Fibroblast of skin of left quadriceps (primary cell): ENCODE data around the gene PER3.

ENCODE experiments used
- DNase-seq, 2 experiments: peaks; one replicate each; pipeline ENCODE4 v3.0.0-alpha.2; 2013; ENCODE audit warnings: low read depth in 2 of 2

The PER3 gene

DNA sequence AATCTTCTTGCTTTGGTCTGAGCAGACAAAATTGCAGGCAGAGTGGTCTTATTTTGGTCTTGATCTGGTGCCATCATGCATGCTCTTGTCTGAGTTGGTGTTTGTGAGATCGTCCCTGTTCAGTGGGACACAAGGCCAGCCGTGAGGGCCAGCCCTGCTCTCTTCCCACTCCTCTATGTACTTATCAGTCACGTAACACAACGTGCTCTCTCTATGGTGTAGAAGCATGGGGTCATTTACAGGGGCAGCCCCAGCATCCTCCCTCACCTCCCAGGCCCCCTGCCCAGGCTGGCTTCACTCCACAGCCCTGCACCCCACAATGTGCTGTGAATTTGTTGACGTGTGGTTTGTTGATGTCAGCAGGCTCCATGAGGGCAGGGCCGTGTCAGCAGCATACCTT, 87.0 kb downstream of the PER3 start:
- no peak for DNase-seq

DNA sequence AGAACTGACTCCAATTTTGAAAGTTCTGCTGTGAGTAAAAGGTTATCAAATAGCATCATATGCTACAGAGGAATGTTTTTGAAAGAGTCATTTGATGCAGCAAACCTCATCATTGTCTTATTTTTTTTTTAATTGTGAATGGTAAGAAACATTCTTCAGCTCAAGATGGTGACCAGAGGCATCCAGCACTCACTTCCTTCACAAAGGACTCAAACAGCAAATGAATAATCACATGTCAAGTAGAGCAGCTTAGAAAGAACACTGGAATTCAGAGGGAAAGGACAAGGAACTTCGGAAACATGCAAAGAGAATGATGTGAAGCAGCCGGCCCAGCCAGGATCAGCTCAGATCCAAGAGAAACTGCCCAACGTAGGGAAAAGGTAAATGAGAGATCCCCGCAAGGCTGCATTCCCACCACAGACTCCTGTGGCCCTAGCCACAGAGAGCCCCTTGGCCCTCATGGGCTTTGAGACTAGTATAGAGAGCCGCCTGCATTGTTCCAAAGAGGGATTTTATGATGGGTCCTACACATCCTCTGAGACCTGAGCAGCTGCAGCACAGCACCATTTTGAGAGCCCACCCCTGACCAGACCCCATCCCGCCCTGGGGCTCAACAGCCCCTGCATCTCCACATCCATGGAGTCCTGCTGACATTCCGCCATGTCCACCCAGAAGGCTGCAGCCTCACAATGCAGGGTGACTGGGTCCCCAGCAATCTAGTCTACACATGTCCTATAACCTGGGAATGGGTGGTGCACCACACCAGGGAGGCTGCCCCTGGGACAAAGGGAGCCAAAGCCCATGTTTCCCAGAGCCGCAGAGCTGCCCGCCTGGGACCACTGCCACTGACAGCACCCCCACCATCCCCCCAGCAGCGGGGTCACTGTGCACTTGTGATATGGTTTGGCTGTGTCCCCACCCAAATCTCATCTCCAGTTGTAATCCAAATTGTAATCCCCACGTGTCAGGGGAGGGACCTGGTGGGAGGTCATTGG, 90.0 kb downstream of the PER3 start:
- DNase-seq = no peak

DNA sequence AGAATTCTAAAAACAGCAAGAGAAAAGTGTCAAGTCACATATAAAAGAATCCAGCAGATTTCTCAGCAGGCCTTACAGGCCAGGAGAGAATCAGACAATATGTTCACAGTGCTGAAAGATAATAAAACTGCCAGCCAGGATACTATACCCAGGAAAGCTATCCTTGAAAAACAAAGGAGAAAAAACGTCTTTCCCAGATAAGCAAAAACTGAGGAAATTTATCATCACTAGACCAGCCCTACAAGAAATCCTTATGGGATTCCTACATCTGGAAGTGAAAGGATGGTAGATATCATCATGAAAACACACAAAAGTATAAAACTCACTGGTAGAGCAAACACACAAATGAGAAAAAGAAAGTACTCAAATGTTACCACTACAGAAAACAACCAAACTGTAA, 93.9 kb downstream of the PER3 start:
- DNase-seq = no peak

DNA sequence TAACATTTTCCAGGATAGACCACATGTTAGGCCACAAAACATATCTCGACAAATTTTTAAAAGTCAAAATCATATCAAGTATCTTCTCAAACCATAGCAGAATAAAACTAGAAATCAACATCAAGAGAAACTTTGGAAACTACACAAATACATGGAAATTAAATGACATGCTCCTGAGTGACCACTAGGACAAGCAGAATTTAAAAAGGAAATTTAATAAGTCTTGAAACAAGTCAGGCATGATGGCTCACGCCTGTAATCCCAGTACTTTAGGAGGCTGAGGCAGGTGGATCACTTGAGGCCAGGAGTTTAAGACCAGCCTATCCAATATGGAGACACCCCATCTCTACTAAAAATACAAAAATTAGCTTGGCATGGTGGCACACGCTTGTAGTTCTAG, 95.1 kb downstream of the PER3 start:
- no peak for DNase-seq

DNA sequence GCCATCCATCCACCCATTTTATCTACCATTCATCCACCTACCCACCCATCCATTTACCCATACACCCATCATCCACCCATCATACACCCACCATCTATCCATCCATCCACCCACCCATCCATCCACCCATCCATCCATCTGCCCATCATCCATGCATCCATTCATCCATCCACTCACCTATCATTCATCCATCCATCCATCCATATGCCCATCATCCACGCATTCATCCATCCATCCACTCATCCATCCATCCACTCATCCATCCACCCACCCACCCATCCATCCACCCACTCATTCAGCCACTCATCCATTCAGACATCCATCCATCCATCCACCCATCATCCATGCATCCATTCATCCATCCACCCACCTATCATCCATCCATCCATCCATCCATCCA, 100.7 kb downstream of the PER3 start:
- DNase-seq = no peak

DNA sequence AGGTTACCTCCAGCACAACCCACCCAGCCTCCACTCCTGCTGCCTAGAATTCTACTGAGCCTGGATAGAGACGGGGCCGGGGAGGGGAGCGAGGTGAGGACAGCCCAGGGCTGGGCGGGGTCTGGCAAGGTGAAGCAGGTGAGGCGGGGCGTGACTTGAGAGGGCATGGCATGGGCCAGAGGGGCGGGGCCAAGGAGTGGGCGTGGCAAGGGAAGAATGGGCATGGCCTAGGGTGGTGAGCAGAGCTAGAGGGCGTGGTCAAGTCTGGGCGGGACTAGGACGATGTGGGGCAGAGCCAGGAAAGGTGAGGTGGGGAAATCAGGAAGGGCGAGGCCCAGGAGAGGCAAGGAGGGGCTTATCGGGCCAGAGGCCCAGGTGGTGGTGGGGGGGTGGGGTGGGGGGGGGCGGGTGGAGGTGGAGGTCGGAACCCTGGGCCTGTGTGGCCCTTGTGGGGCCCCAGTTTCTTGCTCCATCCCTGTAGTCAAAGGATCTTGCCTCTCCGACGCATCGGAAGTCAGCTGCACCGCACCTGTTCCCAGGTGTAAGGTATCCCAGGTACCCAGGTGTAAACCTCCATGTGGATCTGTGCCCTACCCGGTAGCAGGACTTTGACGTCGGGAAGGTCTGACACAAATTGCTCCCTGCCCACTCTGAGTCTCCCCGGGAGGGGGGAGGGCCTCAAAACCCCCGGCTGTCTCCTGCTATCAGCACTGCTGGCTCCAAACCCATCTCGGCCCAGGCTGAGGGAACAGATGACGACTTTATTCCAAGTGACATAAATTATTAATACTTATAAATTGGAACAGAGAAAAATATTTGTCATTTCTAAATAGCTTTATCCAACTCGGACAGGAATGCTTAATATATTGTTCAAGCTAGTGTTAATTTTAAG, 101.7 kb downstream of the PER3 start:
- DNase-seq = no peak

DNA sequence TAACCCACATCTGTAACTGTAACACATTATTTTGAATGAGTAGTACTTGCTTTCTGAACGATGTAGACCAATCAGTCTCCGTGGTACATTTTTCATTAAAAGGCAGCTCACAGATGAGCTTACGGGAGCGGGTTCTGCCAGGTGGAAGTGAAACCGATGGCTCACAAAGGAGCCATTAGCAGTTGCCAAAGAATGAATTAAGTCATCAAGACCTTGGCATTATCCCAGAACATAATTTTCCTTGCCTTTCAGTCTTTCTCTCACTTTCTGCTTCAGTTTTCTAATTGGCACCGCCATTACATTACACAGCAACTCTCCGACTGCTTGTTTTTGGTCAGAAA, 102.3 kb downstream of the PER3 start:
- DNase-seq = no peak

DNA sequence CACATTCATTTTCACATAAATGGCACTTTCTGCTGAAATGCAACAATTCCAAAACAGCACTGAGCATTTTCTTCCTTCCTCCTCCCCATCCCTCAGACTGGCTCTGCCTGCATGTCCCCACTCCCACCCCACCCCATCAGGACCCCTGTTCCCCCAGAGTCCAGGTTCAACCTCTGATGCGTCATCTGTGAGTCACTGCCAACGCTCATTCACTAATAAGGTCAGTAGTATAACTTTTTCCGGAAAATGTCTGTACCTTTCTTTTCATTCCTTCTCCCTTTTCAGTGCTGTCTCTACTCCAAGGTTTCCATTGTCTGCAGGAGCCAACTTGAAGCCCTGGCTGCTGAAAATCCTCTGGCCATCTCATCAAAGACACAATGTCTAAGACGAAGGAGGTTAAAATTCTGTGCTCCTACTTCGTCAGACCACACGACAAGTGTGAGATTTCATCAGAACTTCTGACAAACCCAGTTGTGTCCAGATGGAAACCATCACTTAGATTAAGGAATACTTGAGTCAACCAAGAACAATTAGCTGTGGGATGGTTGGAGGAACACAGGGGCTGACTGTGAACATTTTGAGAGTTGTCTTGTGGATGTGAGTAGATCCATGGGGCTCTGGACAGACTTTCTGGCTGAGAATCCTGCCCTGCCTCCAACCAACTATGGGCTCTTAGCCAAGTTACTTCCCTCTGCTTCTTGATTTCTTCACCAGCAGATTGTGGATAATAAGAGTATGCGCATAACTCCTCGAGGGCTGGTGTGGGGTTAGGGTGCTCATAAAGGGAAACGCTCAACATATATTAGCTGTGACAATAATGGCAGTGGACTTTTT, 104.4 kb downstream of the PER3 start:
- no peak for DNase-seq

DNA sequence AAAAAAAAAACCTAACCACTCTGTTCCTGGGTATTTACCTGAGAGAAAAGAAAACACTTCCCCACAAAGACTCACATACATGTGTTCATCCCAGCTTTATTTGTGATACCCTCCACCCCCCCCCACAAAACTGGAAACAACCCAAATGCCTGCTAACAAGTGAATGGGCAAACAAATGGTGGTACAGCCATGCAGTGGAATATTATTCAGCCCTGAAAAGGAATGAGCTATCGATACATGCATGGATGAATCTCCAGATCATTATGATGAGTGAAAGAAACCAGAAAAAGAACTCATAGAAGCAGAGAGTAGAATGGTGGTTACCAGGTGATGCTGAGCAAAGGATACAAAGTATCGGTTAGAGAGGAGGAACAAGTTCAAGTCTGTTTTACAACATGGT, 106.8 kb downstream of the PER3 start:
- no peak for DNase-seq

DNA sequence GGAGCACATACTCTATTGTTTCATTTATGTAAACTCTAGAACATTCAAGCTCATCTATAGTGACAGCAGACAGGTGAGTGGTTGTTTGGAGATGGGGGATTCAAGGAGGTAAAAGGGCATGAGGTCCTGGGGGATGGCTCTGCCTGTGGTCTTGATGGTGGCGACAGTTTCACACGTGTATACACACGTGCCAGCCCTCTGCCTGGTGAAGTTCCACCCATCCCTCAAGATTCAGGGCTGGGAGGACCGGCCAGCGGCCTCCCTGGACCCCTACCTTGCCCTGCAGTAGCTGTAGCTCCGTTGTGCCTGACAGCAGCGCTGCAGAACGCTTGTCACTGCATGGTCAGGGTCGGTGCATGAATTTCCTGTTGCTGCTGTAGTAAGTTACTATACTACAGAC, 107.7 kb downstream of the PER3 start:
- DNase-seq = no peak

DNA sequence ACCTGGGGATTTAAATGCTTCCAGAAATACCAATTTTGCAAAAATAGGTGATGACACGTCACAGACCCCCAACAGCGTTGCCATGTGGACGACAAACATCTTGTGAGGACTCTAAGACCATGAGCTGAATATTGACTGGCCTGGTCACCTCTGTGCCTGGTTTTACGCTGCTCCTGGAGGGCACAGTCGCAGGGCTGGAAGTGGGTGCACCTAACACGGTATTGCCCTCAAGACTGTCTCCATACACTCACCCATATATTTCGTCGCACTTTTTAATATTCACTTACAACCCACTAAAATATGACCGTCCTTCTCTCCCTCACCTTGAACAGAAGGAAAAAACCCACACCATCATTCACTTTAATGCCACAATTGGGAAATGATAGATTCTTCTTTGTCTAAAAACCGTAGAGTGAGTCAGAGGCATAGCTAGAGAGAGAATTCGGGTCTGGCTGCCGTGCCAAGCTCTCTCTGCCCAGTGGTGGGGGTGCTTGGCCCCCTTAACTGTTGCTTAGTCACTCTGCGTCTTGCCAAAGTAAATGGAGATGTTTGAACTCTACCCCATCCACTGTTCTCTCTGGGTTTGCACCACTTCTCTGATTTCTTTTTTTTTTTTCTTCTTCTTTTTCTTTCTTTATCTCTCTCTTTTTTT, 109.6 kb downstream of the PER3 start:
- peak; percentile 15 to 16 for DNase-seq
